KMS-11 (cell line): ENCODE measurements around the gene ADGRV1.

Experiments
- H2AFZ ChIP-seq: fragments of 200-600 bp; sonication (generic); 2 replicates; pipeline ENCODE4 v1.6.1; 2016; ENCODE audit warnings: antibody characterized with exemption, mixed run types, low read depth
- H3K27ac ChIP-seq: fragments of 200-600 bp; sonication (generic); 2 replicates; pipeline ENCODE4 v1.6.1; 2016; ENCODE audit warnings: mild to moderate bottlenecking, mixed run types
- H3K27me3 ChIP-seq: fragments of 200-600 bp; sonication (generic); 2 replicates; pipeline ENCODE4 v1.6.1; 2017; ENCODE audit warnings: mild to moderate bottlenecking, low read depth, mixed run types, moderate library complexity; ENCODE audit not compliant: insufficient read depth
- H3K36me3 ChIP-seq: fragments of 200-600 bp; sonication (generic); 2 replicates; pipeline ENCODE4 v1.6.1; 2017; ENCODE audit warnings: mild to moderate bottlenecking, mixed run types; ENCODE audit not compliant: insufficient read depth
- H3K4me1 ChIP-seq: fragments of 200-600 bp; sonication (generic); 2 replicates; pipeline ENCODE4 v1.6.1; 2016; ENCODE audit warnings: mild to moderate bottlenecking, low read depth, mixed run types; ENCODE audit not compliant: poor library complexity, severe bottlenecking
- H3K4me2 ChIP-seq: fragments of 200-600 bp; sonication (generic); 2 replicates; pipeline ENCODE4 v1.7.0; 2016; ENCODE audit warnings: mild to moderate bottlenecking, mixed run types
- H3K4me3 ChIP-seq: fragments of 200-600 bp; sonication (generic); IDR thresholded peaks from 2 replicates; pipeline ENCODE4 v1.6.1; 2017; ENCODE audit warnings: low read depth, low read length, mixed read lengths; ENCODE audit not compliant: insufficient read depth
- H3K79me2 ChIP-seq: fragments of 200-600 bp; sonication (generic); 2 replicates; pipeline ENCODE4 v1.6.1; 2016; ENCODE audit warnings: low read depth, mixed run types; ENCODE audit not compliant: insufficient read depth
- H3K9ac ChIP-seq: fragments of 200-600 bp; sonication (generic); 2 replicates; pipeline ENCODE4 v1.6.1; 2016; ENCODE audit warnings: mild to moderate bottlenecking, mixed run types
- H4K20me1 ChIP-seq: fragments of 200-600 bp; sonication (generic); 2 replicates; pipeline ENCODE4 v1.6.1; 2016; ENCODE audit warnings: mild to moderate bottlenecking, mixed run types; ENCODE audit not compliant: insufficient read depth
- CTCF ChIP-seq: fragments of 200-600 bp; sonication (generic); conservative IDR thresholded peaks from 2 replicates; pipeline ENCODE4 v1.6.1; 2017; ENCODE audit warnings: low read depth, mild to moderate bottlenecking, antibody characterized with exemption, low read length, moderate library complexity, mixed read lengths

The ADGRV1 gene

DNA sequence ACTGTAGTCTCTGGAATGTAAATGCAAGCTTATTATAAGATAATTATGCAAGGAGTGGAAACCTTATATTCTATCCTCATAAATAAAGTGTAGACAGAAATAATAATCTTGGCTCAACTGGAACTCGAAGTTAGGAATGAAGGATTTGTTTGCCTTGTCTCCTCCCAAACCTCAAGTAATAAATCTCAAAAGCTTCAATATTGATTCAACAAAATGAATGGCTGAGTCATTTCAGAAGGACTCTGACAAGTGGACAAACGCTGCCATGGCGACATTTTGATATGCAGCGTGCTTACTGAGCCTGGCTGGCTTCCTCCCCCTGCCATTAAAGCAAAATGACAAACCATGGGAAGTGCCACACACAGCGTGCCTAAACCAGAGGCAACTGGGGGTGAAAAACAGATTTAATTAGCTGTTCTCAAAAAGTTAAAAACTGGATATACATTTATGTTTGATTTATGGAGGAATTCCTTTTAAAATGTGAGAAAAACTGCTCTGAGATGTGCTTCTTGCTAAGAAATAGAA, 10.5 kb upstream of the ADGRV1 start:
- no peaks in the 10 kb centered on the region for H3K79me2 ChIP-seq
- no peak overlapping the region for H3K4me3 ChIP-seq
- H3K4me2 ChIP-seq = no peak overlapping the region
- H3K27ac ChIP-seq = no peak overlapping the region
- no peaks in the 10 kb centered on the region for H3K36me3 ChIP-seq
- no peak overlapping the region for H2AFZ ChIP-seq
- no peaks in the 10 kb centered on the region for H4K20me1 ChIP-seq
- no peak overlapping the region for H3K9ac ChIP-seq
- H3K27me3 ChIP-seq = no peaks in the 10 kb centered on the region
- TF ChIP-seq CTCF = no peak
- H3K4me1 ChIP-seq = no peaks in the 10 kb centered on the region

DNA sequence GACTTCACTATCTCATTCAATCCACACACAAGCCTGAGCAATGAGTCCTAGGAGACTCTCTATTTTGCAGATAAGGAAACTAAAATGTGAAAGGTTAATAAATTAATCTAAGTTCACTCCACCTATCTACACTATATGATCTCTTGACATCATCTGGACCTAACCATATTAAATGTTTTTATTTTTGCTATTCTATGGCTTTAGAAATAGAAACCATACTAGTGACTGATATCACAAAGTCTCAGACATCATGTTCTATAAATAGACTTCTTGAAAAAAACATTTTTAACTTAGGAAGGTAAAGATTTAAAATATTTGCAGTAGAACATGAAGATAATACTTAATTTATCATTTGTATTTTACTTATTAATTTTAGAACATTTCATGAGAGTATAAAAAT, 9.4 kb upstream of the ADGRV1 start:
- Histone ChIP-seq H2AFZ (no peak overlapping the region), H3K4me1 (no peaks in the 10 kb centered on the region), H3K9ac (no peak overlapping the region), H3K4me2 (no peak overlapping the region), H3K27me3 (no peaks in the 10 kb centered on the region), H4K20me1 (no peaks in the 10 kb centered on the region), H3K4me3 (no peak overlapping the region), H3K27ac (no peak overlapping the region), H3K79me2 (no peaks in the 10 kb centered on the region), H3K36me3 (no peaks in the 10 kb centered on the region)
- TF ChIP-seq CTCF = no peak

- H3K27me3 ChIP-seq = no peaks in the 10 kb centered on the region
- H3K4me1 ChIP-seq = no peaks in the 10 kb centered on the region
- H3K9ac ChIP-seq = no peak overlapping the region
- no peak overlapping the region for H3K27ac ChIP-seq
- no peaks in the 10 kb centered on the region for H4K20me1 ChIP-seq
- H3K4me2 ChIP-seq = no peak overlapping the region
- H3K36me3 ChIP-seq = no peaks in the 10 kb centered on the region
- H2AFZ ChIP-seq = no peak overlapping the region
- H3K4me3 ChIP-seq = no peak overlapping the region
- no peaks in the 10 kb centered on the region for H3K79me2 ChIP-seq
- TF ChIP-seq CTCF = no peak
These were observed 8.8 kb upstream of the ADGRV1 start for GRCh38 chr5:90549729-90550275.

- no peak overlapping the region for H3K4me3 ChIP-seq
- no peaks in the 10 kb centered on the region for H3K36me3 ChIP-seq
- no peak overlapping the region for H3K4me2 ChIP-seq
- no peaks in the 10 kb centered on the region for H3K27me3 ChIP-seq
- no peaks in the 10 kb centered on the region for H4K20me1 ChIP-seq
- no peaks in the 10 kb centered on the region for H3K79me2 ChIP-seq
- no peak overlapping the region for H3K27ac ChIP-seq
- H3K4me1 ChIP-seq = no peaks in the 10 kb centered on the region
- no peak overlapping the region for H2AFZ ChIP-seq
- no peak overlapping the region for H3K9ac ChIP-seq
- no peak for TF ChIP-seq CTCF
These were observed 7.6 kb upstream of the ADGRV1 start for GRCh38 chr5:90550963-90551362.
